Chondrocyte (in vitro differentiated cells): ENCODE results near the gene POU1F1. TPM values are rescaled to one million over a fixed set of nuclear protein-coding genes. Genes with fewer than 3 reads are reported as not detected.

Experiments
- DNase-seq: peaks from one replicate; pipeline ENCODE4 v3.0.0; 2021; ENCODE audit warnings: mixed read lengths, low spot score
- H3K27ac Mint-ChIP-seq: one replicate; pipeline ENCODE4 v1.8.0; 2021; ENCODE audit warnings: mild to moderate bottlenecking, moderate library complexity, mixed read lengths; ENCODE audit not compliant: unreplicated experiment
- H3K27me3 Mint-ChIP-seq: 2 replicates; pipeline ENCODE4 v1.8.0; 2021; ENCODE audit warnings: low read depth, mixed read lengths
- H3K36me3 Mint-ChIP-seq: 2 replicates; pipeline ENCODE4 v1.8.0; 2021; ENCODE audit warnings: low read depth, mixed read lengths
- H3K4me1 Mint-ChIP-seq: 2 replicates; pipeline ENCODE4 v1.8.0; 2021; ENCODE audit warnings: low read depth, mild to moderate bottlenecking, mixed read lengths
- H3K4me3 Mint-ChIP-seq: one replicate; pipeline ENCODE4 v1.8.0; 2021; ENCODE audit warnings: mild to moderate bottlenecking, moderate library complexity, mixed read lengths; ENCODE audit not compliant: unreplicated experiment
- H3K9me3 Mint-ChIP-seq: 2 replicates; pipeline ENCODE4 v1.8.0; 2021; ENCODE audit warnings: low read depth, mixed read lengths
- total RNA-seq: library from RNA; stranded (reverse); gene quantifications from 3 replicates; pipeline ENCODE4 v1.2.1, GENCODE V29; 2021
- TF ChIP-seq, protein P1 (sequence below): fragments of 200-600 bp; sonication (generic); IDR thresholded peaks from 2 replicates; pipeline ENCODE4 v1.5.0; 2021; ENCODE audit warnings: antibody characterized with exemption, mild to moderate bottlenecking, moderate library complexity

POU1F1 gene
- total RNA-seq, 1 donor from 2014 or later = not detected

DNA sequence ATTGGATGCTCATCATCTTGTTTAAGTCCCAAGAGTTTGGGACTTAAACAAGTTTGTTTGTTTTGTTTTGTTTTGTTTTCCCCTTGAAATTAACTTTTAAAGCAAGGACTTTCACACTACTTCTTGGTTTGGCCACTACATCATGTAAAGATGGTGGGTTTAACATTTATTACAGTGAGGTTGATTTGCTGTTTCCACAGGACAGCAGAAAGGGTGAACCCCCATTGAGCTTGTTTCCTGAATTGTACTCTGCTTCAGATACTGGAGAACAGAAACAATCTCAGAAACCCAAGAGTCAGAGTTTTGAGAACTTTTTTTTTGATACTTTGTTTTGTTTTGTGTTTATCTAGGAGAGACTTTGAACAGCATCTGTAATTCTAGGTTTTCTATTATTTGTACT lies 6.7 kb downstream of the POU1F1 start:
- Mint-ChIP-seq H3K27me3 (peaks cover 2% of the 10 kb centered on the region), H3K27ac (no peak overlapping the region), H3K4me1 (no peaks in the 10 kb centered on the region), H3K9me3 (no peaks in the 10 kb centered on the region), H3K36me3 (no peaks in the 10 kb centered on the region), H3K4me3 (no peak overlapping the region)
- TF ChIP-seq, protein P1, sequence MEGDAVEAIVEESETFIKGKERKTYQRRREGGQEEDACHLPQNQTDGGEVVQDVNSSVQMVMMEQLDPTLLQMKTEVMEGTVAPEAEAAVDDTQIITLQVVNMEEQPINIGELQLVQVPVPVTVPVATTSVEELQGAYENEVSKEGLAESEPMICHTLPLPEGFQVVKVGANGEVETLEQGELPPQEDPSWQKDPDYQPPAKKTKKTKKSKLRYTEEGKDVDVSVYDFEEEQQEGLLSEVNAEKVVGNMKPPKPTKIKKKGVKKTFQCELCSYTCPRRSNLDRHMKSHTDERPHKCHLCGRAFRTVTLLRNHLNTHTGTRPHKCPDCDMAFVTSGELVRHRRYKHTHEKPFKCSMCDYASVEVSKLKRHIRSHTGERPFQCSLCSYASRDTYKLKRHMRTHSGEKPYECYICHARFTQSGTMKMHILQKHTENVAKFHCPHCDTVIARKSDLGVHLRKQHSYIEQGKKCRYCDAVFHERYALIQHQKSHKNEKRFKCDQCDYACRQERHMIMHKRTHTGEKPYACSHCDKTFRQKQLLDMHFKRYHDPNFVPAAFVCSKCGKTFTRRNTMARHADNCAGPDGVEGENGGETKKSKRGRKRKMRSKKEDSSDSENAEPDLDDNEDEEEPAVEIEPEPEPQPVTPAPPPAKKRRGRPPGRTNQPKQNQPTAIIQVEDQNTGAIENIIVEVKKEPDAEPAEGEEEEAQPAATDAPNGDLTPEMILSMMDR = no peak
- no peak for DNase-seq

DNA sequence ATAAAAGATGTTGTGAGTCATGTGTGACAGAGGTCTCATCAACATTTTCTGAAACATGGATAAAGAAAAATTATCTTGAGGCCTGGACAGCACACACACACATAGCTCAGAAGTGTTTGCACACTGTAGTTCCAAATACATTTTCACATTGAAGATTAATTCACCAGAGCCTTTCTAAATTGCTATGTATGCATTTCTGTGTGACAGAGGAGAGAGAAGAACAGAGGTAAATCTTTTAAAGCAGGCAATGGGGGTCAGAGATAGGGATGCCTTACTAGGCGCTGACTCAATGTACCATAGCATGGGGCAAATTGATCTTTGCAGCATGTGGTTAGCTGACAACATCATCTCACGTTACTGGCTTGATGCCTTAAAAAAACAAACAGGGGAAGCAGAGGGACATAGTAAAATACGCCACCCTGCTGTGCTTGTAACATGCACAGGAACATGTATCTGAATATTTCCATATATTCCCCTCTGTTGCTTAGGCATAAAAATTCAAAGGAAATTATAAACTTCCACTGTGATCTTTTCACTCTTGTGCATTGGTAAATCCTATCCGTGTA lies 7.7 kb downstream of the POU1F1 start:
- no peak overlapping the region for H3K4me3 Mint-ChIP-seq
- H3K36me3 Mint-ChIP-seq = peaks cover 2% of the 10 kb centered on the region
- no peak for DNase-seq
- H3K4me1 Mint-ChIP-seq = no peaks in the 10 kb centered on the region
- TF ChIP-seq, protein P1 = no peak
- peaks cover 2% of the 10 kb centered on the region for H3K27me3 Mint-ChIP-seq
- H3K27ac Mint-ChIP-seq = no peak overlapping the region
- no peaks in the 10 kb centered on the region for H3K9me3 Mint-ChIP-seq

DNA sequence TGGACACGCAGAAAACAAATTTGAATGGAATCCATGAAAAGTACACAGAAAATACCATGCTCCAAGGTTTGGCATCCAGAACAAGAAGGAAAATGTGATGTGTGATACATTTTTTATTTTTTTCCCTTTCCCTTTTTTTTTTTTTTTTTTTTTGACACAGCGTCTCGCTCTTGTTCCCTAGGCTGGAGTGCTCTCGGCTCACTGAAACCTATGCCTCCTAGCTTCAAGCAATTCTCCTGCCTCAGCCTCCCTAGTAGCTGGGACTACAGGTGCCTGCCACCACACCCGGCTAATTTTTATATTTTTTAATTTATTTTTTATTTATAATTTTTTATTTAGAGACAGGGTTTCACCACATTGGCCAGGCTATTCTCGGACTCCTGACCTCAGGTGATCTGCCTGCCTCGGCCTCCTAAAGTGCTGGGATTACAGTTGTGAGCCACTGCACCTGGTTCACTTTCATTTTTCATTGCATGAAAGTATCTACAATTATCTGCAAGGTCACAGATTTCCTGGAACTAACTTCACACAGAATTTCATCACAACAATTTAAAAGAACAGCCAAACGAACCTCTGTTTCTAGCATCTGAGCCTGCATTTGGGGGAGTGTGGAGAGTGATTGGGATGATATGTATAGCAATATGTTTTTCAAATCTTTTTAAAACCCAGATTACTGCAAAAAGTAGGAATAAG lies 8.3 kb downstream of the POU1F1 start:
- TF ChIP-seq, protein P1 = no peak
- Mint-ChIP-seq H3K4me1 (no peaks in the 10 kb centered on the region), H3K27me3 (peaks cover 2% of the 10 kb centered on the region), H3K9me3 (no peaks in the 10 kb centered on the region), H3K4me3 (no peak overlapping the region), H3K27ac (no peak overlapping the region), H3K36me3 (peaks cover 2% of the 10 kb centered on the region)
- no peak for DNase-seq

GRCh38 chr3:87261925-87262324 lies 14.5 kb downstream of the POU1F1 start:
- Mint-ChIP-seq H3K27me3 (peaks cover 2% of the 10 kb centered on the region), H3K4me1 (peaks cover 6% of the 10 kb centered on the region), H3K36me3 (peaks cover 5% of the 10 kb centered on the region), H3K9me3 (no peaks in the 10 kb centered on the region), H3K4me3 (no peak overlapping the region), H3K27ac (no peak overlapping the region)
- TF ChIP-seq, protein P1 = no peak
- DNase-seq = no peak

DNA sequence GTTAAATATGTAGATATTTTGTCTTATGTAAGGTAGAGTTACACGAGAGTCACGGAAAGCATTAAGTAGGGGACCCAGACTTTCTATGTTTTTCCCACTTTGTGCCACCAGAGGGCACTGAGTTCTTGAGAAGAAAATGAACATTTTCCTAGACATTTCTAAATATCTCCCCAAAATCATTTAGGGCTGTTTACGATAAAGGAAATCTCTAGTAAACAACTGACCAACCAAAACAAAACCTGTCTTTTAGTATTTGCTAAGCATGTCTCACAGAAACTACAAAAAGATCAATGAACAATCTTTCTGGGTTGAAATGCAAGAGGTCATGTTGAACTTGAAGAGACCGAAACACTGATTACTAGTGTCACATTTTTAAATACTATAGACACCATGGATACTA lies 16.1 kb downstream of the POU1F1 start:
- DNase-seq = no peak
- H3K9me3 Mint-ChIP-seq = no peaks in the 10 kb centered on the region
- peaks cover 12% of the 10 kb centered on the region for H3K36me3 Mint-ChIP-seq
- peaks cover 6% of the 10 kb centered on the region for H3K4me1 Mint-ChIP-seq
- H3K27me3 Mint-ChIP-seq = peaks cover 2% of the 10 kb centered on the region
- no peak overlapping the region for H3K27ac Mint-ChIP-seq
- H3K4me3 Mint-ChIP-seq = no peak overlapping the region
- TF ChIP-seq, protein P1 = peak; percentile 87
